Gastroesophageal sphincter (tissue), 4 donors: Measurements from ENCODE around the gene GSX2. TPM values are rescaled to one million over a fixed set of nuclear protein-coding genes. Genes with fewer than 3 reads are reported as not detected.
"Not testable (repeated sequence)": the region's sequence is repeated elsewhere in the genome, so short reads cannot be mapped to it uniquely, and the experiment has no call there.

Experiments
- ATAC-seq: fragments of 150-250 bp; one replicate; pipeline ENCODE4 v1.9.1; 2016; ENCODE audit warnings: mild to moderate bottlenecking, moderate library complexity
- H3K27ac ChIP-seq, 4 donors: fragments of 200-600 bp; sonication (generic) in 3 of 4; 1 replicate in 3 of 4; 2 replicates in 1 of 4; pipeline ENCODE4 v1.5.1; 2016 to 2019
- H3K27me3 ChIP-seq: fragments of 200-600 bp; sonication (generic); one replicate; pipeline ENCODE4 v1.5.1; 2019
- H3K36me3 ChIP-seq, 2 donors: fragments of 200-600 bp; sonication (generic); one replicate each; pipeline ENCODE4 v1.5.1; 2019; ENCODE audit warnings: control low read depth in 1 of 2
- H3K4me1 ChIP-seq, 3 donors: fragments of 200-600 bp; sonication (generic); 1 replicate in 2 of 3; 2 replicates in 1 of 3; pipeline ENCODE4 v1.5.1; 2016 to 2019; ENCODE audit warnings: control low read depth in 2 of 3
- H3K4me3 ChIP-seq, 2 donors: fragments of 200-600 bp; sonication (generic); one replicate each; pipeline ENCODE4 v1.5.1; 2019; ENCODE audit warnings: mild to moderate bottlenecking in 1 of 2, moderate library complexity in 1 of 2
- H3K9me3 ChIP-seq, 3 donors: fragments of 200-600 bp; sonication (generic); one replicate each; pipeline ENCODE4 v1.5.1; 2017 to 2019; ENCODE audit warnings: control low read depth in 2 of 3
- EP300 ChIP-seq: sonication (generic); formaldehyde crosslinking; IDR thresholded peaks from one replicate; pipeline ENCODE4 v1.6.1; 2017; ENCODE audit warnings: antibody characterized with exemption, mild to moderate bottlenecking
- POLR2A ChIP-seq, 2 donors: fragments of 450-650 bp; IDR thresholded peaks; one replicate each; pipeline ENCODE4 v1.6.1; 2017; ENCODE audit warnings: antibody characterized with exemption in 2 of 2, mild to moderate bottlenecking in 2 of 2, moderate library complexity in 1 of 2
- POLR2AphosphoS5 ChIP-seq: sonication (generic); formaldehyde crosslinking; IDR thresholded peaks from one replicate; pipeline ENCODE4 v1.6.1; 2017; ENCODE audit warnings: antibody characterized with exemption
- WGBS, 2 donors: methylation state at CpG; one replicate each; pipeline ENCODE4 v1.1.5; 2018; ENCODE audit warnings: low coverage in 1 of 2; 5-methylcytosine and 5-hydroxymethylcytosine counted together
- total RNA-seq, 4 donors: library from RNA; depleted of rRNA; stranded (reverse); fragments of >200 nt; gene quantifications; one replicate each; pipeline ENCODE4 v1.1.0, GENCODE V29; 2016
- TF ChIP-seq, protein P1 (sequence below), 4 experiments: fragments of 200-600 bp in 2 of 4; fragments of 450-650 bp in 2 of 4; sonication (generic) in 1 of 4; IDR thresholded peaks; one replicate each; pipeline ENCODE4 v1.5.1; 2017 to 2019; ENCODE audit warnings: antibody characterized with exemption in 4 of 4, mild to moderate bottlenecking in 2 of 4, moderate library complexity in 2 of 4

GSX2 gene
- not detected for total RNA-seq

DNA sequence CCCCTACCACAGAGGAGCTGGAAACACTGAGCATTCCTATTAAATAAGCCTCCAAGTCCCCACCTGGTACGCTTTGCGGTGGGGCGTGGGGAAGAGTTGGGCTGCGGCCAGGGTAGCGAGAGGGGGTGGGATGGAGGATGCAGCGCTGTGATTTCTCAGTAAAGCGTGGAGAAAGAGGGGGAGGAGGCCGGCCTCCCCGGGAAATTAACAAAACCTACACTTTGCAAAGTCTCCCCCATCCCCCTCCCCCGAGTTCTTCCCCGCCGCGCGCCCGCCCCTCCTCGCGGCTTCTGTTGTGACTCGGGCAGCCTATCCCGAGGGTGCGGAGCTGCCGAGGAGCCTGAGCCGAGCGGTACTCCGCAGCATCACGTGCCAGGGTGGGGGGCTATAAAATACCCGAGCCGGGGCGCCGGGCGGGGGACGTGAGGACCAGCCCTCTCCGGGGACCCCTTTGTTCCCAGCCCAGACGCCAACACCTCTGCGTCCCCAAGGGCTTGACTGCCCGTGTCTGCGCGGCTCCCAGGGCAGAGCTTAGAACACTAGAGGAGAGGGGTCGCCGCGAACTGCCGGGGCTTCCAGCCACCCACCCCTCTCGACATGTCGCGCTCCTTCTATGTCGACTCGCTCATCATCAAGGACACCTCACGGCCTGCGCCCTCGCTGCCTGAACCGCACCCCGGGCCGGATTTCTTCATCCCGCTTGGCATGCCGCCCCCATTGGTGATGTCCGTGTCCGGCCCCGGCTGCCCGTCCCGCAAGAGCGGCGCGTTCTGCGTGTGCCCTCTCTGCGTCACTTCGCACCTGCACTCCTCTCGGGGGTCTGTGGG is at the start of gene GSX2:
TSS of gene GSX2 (plus strand) at position 416 of the 827 bp plus-strand sequence. CDS start at position 598, 182 bp downstream.
- TF ChIP-seq POLR2AphosphoS5 (no peak), EP300 (no peak), POLR2A (IDR thresholded peaks at IDR 0.05) (no peak)
- TF ChIP-seq, protein P1, sequence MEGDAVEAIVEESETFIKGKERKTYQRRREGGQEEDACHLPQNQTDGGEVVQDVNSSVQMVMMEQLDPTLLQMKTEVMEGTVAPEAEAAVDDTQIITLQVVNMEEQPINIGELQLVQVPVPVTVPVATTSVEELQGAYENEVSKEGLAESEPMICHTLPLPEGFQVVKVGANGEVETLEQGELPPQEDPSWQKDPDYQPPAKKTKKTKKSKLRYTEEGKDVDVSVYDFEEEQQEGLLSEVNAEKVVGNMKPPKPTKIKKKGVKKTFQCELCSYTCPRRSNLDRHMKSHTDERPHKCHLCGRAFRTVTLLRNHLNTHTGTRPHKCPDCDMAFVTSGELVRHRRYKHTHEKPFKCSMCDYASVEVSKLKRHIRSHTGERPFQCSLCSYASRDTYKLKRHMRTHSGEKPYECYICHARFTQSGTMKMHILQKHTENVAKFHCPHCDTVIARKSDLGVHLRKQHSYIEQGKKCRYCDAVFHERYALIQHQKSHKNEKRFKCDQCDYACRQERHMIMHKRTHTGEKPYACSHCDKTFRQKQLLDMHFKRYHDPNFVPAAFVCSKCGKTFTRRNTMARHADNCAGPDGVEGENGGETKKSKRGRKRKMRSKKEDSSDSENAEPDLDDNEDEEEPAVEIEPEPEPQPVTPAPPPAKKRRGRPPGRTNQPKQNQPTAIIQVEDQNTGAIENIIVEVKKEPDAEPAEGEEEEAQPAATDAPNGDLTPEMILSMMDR (IDR thresholded peaks at IDR 0.05): no peak
- Histone ChIP-seq H3K27me3 (peaks cover 100% of the 10 kb centered on the region), H3K27ac (no peak within 1 kb of the TSS), H3K4me1 (peaks cover 0 to 42% (median 20%) of the 10 kb centered on the region in 3 donors), H3K9me3 (no peaks in the 10 kb centered on the region), H3K4me3 (peak within 1 kb of the TSS in 1 of 2 donors; percentile 46), H3K36me3 (no peaks in the 10 kb centered on the region)
- peak; percentile 41 for ATAC-seq
- WGBS, 2 donors: 0 to 5% methylated on average over 4 to 7 of the region's 66 CpGs

DNA sequence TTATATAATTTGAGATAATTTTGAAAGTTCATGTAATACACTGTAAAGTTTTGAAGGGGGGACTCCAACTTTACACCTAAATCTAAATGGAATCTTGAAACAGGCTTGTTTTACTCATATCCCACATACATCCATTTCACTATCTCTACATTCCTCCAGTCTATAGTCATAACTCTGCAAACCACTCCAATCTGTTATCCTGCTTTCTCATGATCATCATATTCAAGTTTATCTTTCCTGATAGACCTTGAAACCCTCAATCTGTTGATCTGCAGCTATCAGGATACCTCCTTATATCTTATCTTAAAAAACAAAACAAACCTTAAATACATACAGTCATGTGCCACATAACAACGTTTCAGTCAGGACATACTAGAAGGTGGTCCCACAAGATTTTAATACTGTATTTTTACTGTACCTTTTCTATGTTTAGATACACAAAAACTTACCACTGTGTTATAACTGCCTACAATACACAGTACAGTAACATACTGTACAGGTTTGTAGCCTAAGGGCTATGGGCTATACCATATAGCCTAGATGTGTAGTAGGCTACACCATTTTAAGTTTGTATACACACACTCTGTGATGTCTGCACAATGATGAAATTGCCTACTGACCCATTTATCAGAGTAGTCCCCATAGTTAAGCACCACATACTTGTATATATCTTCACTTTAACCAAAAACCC is 49.6 kb upstream of the GSX2 start:
- Histone ChIP-seq H3K9me3 (no peaks in the 10 kb centered on the region), H3K27ac (no peak overlapping the region), H3K27me3 (no peaks in the 10 kb centered on the region), H3K4me3 (no peak overlapping the region), H3K36me3 (peaks cover 0 to 15% of the 10 kb centered on the region in 2 donors), H3K4me1 (peaks cover 0 to 39% (median 4%) of the 10 kb centered on the region in 3 donors)
- TF ChIP-seq EP300 (no peak), POLR2A (IDR thresholded peaks at IDR 0.05) (no peak), POLR2AphosphoS5 (no peak)
- TF ChIP-seq, protein P1 (IDR thresholded peaks at IDR 0.05): no peak
- no peak for ATAC-seq
- 18 to 43% methylated on average over 1 of the region's 1 CpG for WGBS, 2 donors

DNA sequence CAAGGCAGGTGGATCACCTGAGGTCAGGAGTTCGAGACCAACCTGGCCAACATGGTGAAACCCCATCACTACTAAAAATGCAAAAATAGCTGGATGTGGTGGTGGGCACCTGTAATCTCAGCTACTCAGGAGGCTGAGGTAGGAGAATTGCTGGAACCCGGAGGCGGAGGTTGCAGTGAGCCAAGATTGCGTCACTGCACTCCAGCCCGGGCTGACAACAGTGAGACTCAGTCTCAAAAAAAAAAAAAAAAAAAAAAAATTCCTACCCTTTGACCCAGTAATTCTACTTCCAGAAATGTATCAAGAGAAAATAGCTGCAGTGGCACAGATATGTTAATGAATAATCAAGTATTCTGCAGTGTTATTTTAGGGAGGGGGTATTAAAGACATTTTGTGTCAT is 46.6 kb upstream of the GSX2 start:
- H3K9me3 ChIP-seq, H3K36me3 ChIP-seq, H3K27me3 ChIP-seq, H3K4me3 ChIP-seq, ATAC-seq, H3K27ac ChIP-seq: not testable (repeated sequence)
- 75% methylated on average over 5 of the region's 5 CpGs; no CpG with 5 or more reads in 1 of the 2 donors for WGBS, 2 donors
- peaks cover 0 to 59% (median 4%) of the 10 kb centered on the region in 3 donors for H3K4me1 ChIP-seq

DNA sequence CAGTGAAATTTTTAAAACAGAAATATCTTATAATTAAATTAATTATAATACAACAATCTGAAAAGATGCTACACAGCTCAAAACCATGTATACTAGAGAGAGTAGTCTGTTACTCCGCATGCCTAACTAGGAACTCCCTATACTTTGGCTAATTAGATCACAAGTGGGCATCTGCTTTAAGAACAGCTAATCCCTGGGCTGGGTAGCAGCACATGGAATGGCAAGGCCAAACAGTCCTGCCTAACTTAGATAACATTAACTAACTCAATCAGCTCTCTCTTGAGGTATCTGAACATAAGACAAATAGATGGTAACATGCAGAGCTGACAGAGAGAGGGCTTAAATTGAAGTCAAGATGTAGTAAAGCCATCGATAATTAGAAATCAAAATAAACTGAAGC is 45.5 kb upstream of the GSX2 start:
- 100% methylated on average over 2 of the region's 2 CpGs for WGBS, 2 donors
- H3K4me3 ChIP-seq: no peak overlapping the region
- H3K27me3 ChIP-seq: no peaks in the 10 kb centered on the region
- TF ChIP-seq EP300 (no peak), POLR2AphosphoS5 (no peak), POLR2A (IDR thresholded peaks at IDR 0.05) (no peak)
- TF ChIP-seq, protein P1 (IDR thresholded peaks at IDR 0.05): no peak
- no peak for ATAC-seq
- no peak overlapping the region for H3K27ac ChIP-seq
- H3K4me1 ChIP-seq: peaks cover 0 to 68% (median 4%) of the 10 kb centered on the region in 3 donors
- no peaks in the 10 kb centered on the region for H3K9me3 ChIP-seq
- H3K36me3 ChIP-seq: no peaks in the 10 kb centered on the region

DNA sequence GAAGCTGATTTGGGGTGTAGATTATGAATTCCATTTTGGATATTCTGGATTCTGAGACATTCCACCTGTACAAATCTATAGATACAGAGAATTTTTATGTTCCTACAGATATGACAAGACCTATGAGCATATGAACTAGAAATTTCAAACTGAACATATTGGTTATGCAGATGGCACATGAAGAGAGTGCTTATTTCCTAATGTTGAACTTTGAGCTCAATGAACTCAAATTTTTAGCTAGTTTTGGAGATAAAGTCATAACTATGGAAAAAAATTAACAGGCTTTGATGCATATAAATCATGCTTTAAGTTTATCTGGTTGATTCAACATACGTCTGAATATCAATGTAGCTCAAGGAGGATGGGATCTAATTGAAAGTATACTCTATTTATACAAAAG is 44.5 kb upstream of the GSX2 start:
- Histone ChIP-seq H3K4me1 (peaks cover 4 to 68% (median 8%) of the 10 kb centered on the region in 3 donors), H3K9me3 (no peaks in the 10 kb centered on the region)

More for the DNA sequence above, 44.5 kb upstream of the GSX2 start:
- no peak for ATAC-seq
- H3K4me3 ChIP-seq: no peak overlapping the region
- no peak overlapping the region for H3K27ac ChIP-seq
- H3K27me3 ChIP-seq: no peaks in the 10 kb centered on the region
- H3K36me3 ChIP-seq: no peaks in the 10 kb centered on the region
- no peak for TF ChIP-seq POLR2AphosphoS5
- 100% methylated on average over 1 of the region's 1 CpG for WGBS, 2 donors
